K562 (cell line): Measurements from ENCODE around the gene ACKR2. TPM values are rescaled to one million over a fixed set of nuclear protein-coding genes. Genes with fewer than 3 reads are reported as not detected.

ENCODE experiments used
- ATAC-seq: fragments of 200-7000 bp; cut with Tn5 transposase; 3 replicates; pipeline ENCODE4 v1.9.1; 2020; ENCODE audit warnings: moderate library complexity
- BruUV-seq: library from RNA; stranded (reverse); fragments of 400-500 nt; replicated peaks from 2 replicates; lab custom pipeline; 2021; lab: Mats Ljungman, UMichigan
- CTCF ChIA-PET: fragments of 300-600 bp; formaldehyde crosslinking; extraction: SDS; loops from one replicate; lab custom pipeline; 2021; ENCODE audit warnings: low intra/inter-chr PET ratio; lab: Yijun Ruan, JAX
- POLR2A ChIA-PET: fragments of 300-600, 350-650 bp; sonication (Branson Sonifier 250); formaldehyde crosslinking; extraction: SDS; loops from one replicate; lab custom pipeline; 2021; ENCODE audit warnings: antibody characterized with exemption, inconsistent platforms; lab: Yijun Ruan, JAX
- DNase-seq, 4 experiments: peaks; one replicate each; pipeline versions ENCODE4 v3.0.0 to v3.0.0-alpha.2; 2011 to 2018; ENCODE audit warnings: low spot score in 3 of 4, mixed read lengths in 3 of 4; ENCODE audit errors: extremely low read depth in 1 of 4
- FAIRE-seq: peaks from 2 replicates; lab custom pipeline; 2011; peaks lifted over from hg19 to GRCh38; lab: Jason Lieb, UNC
- H2AFZ ChIP-seq: 2 replicates; pipeline ENCODE4 v1.6.0; 2011; ENCODE audit warnings: low read depth, low read length, control low read depth, inconsistent platforms
- H3K27ac ChIP-seq: fragments of 200-600 bp; 3 replicates; pipeline ENCODE4 v1.8.0; 2011; ENCODE audit warnings: low read depth, mild to moderate bottlenecking, control low read depth, inconsistent platforms, low read length, moderate library complexity, mixed read lengths; ENCODE audit errors: extremely low read depth
- H3K27me3 ChIP-seq, 2 experiments: fragments of 300-600 bp in 1 of 2; 2 replicates in 1 of 2; 3 replicates in 1 of 2; pipeline versions ENCODE4 v1.6.0 to v1.8.0; 2011; ENCODE audit warnings: inconsistent platforms in 2 of 2, low read length in 2 of 2, mild to moderate bottlenecking in 1 of 2, mixed read lengths in 1 of 2, moderate library complexity in 1 of 2; ENCODE audit not compliant: control insufficient read depth in 2 of 2, insufficient read depth in 2 of 2
- H3K36me3 ChIP-seq: fragments of 300-600 bp; 3 replicates; pipeline ENCODE4 v1.8.0; 2011; ENCODE audit warnings: mild to moderate bottlenecking, low read length, inconsistent platforms; ENCODE audit not compliant: control insufficient read depth, insufficient read depth
- H3K4me1 ChIP-seq, 2 experiments: fragments of 200-600 bp in 1 of 2; replicated peaks in 1 of 2; 2 replicates in 1 of 2; 3 replicates in 1 of 2; pipeline versions ENCODE4 v1.5.1 to v1.8.0; 2011; ENCODE audit warnings: inconsistent platforms in 2 of 2, low read length in 2 of 2, mild to moderate bottlenecking in 1 of 2, mixed read lengths in 1 of 2, moderate library complexity in 1 of 2; ENCODE audit not compliant: control insufficient read depth in 2 of 2, insufficient read depth in 2 of 2
- H3K4me2 ChIP-seq: 2 replicates; pipeline ENCODE4 v1.6.1; 2011; ENCODE audit warnings: low read length, control low read depth, inconsistent platforms, mixed read lengths; ENCODE audit not compliant: insufficient read depth
- H3K4me3 ChIP-seq: fragments of 200-600 bp; sonication (generic), shearing (Covaris generic); 2 replicates; pipeline ENCODE4 v1.5.1; 2016; ENCODE audit warnings: control low read depth, inconsistent platforms
- H3K79me2 ChIP-seq: fragments of 200-600 bp; 3 replicates; pipeline ENCODE4 v1.8.0; 2011; ENCODE audit warnings: low read length, inconsistent platforms; ENCODE audit not compliant: control insufficient read depth, insufficient read depth
- H3K9ac ChIP-seq, 2 experiments: 2 replicates each; pipeline versions ENCODE4 v1.6.0 to v1.6.1; 2011; ENCODE audit warnings: low read depth in 2 of 2, low read length in 2 of 2, control low read depth in 1 of 2, inconsistent platforms in 1 of 2, mild to moderate bottlenecking in 1 of 2, mixed read lengths in 1 of 2; ENCODE audit not compliant: insufficient read depth in 1 of 2
- H3K9me1 ChIP-seq: one replicate; pipeline ENCODE4 v1.6.0; 2011; ENCODE audit warnings: inconsistent platforms, mild to moderate bottlenecking, low read length, moderate library complexity; ENCODE audit not compliant: control insufficient read depth, insufficient read depth
- H3K9me3 ChIP-seq: replicated peaks from 2 replicates; pipeline ENCODE4 v1.5.1; 2011; ENCODE audit warnings: low read depth, low read length, inconsistent platforms; ENCODE audit not compliant: control insufficient read depth, insufficient read depth
- H4K20me1 ChIP-seq: replicated peaks from 2 replicates; pipeline ENCODE4 v1.6.1; 2011; ENCODE audit warnings: low read length, inconsistent platforms, mixed read lengths; ENCODE audit not compliant: control insufficient read depth, insufficient read depth
- MIER1 ChIP-seq: fragments of 450-650 bp; IDR thresholded peaks from 2 replicates; pipeline ENCODE4 v1.6.1; 2016; ENCODE audit warnings: antibody characterized with exemption, mild to moderate bottlenecking, low read depth
- NONO ChIP-seq, 2 experiments: fragments of 200-400 bp in 1 of 2; fragments of 450-650 bp in 1 of 2; formaldehyde crosslinking in 1 of 2; IDR thresholded peaks; 2 replicates each; pipeline ENCODE4 v1.6.1; 2017; ENCODE audit warnings: low read depth in 2 of 2, mild to moderate bottlenecking in 2 of 2, moderate library complexity in 2 of 2, low read length in 1 of 2
- USF1 ChIP-seq: sonication (generic); formaldehyde crosslinking; IDR thresholded peaks from 2 replicates; pipeline ENCODE4 v1.9.0; 2022; ENCODE audit warnings: mild to moderate bottlenecking, missing genetic modification reagents
- WGBS: fragments of 100-300 bp; shearing (Covaris generic); methylation state at CpG from one replicate; pipeline ENCODE4 v1.1.6; 2016; ENCODE audit warnings: low coverage, mixed read lengths; ENCODE audit not compliant: insufficient coverage; ENCODE audit errors: missing lambda C conversion rate; 5-methylcytosine and 5-hydroxymethylcytosine counted together
- in situ Hi-C: fragments of 300-500 bp; cut with MboI; formaldehyde crosslinking; loops from 4 replicates; pipeline ENCODE4 v1.15.0; 2018; ENCODE audit warnings: inconsistent platforms, mixed read lengths
- intact Hi-C: fragments of 100-400 bp; cut with micrococcal nuclease; formaldehyde crosslinking; loops from 2 replicates; pipeline ENCODE4 v1.14.2; 2022
- polyA plus RNA-seq, 8 experiments: library from polyadenylated mRNA; depleted of rRNA in 4 of 8; stranded (reverse) in 5 of 8; unstranded in 3 of 8; fragments of >200 nt; fragmentation: Nextera tagmentation in 2 of 8; fragmentation: Illumina TruSeq in 1 of 8; extraction: Ambion mirVana in 2 of 8; extraction: Trizol in 1 of 8; gene quantifications; 2 replicates each; pipeline versions ENCODE4 v1.2.1 to v1.2.3, GENCODE V29; 2011 to 2014; ENCODE audit warnings: inconsistent platforms in 1 of 8, missing spikeins in 1 of 8
- total RNA-seq, 7 experiments: library from RNA; depleted of rRNA in 6 of 7; stranded (reverse); fragments of >200 nt in 6 of 7; fragmentation: Illumina TruSeq in 2 of 7; extraction: Trizol in 2 of 7; gene quantifications; 2 replicates each; pipeline versions ENCODE4 v1.2.1 to v1.2.3, GENCODE V29; 2011 to 2021; ENCODE audit warnings: low replicate concordance in 1 of 7

ACKR2 gene
- total and polyA plus RNA-seq, 9 of the 15 experiments (the other 6 are each of a cell fraction or from before 2014, with no cell fraction given): 0.03 to 0.69 (median 0.25) TPM; not detected in 1

- intact Hi-C loops: no loop called here
- Histone ChIP-seq H2AFZ (no peak overlapping the region), H3K4me3 (no peak overlapping the region), H3K9me3 (no peaks in the 10 kb centered on the region)
- no peak for TF ChIP-seq MIER1
- no peak for TF ChIP-seq USF1 (CRISPR knock-in tag)
- TF ChIP-seq NONO (IDR thresholded peaks at IDR 0.05; ENCODE audit: low read depth in 2 of 2, low read length in 1 of 2): no peak
- TF ChIP-seq, all 486 proteins: peak for 0
- Histone ChIP-seq H3K36me3 (peaks cover 53% of the 10 kb centered on the region), H3K79me2 (peaks cover 57% of the 10 kb centered on the region), H3K4me1 (peaks cover 0 to 5% of the 10 kb centered on the region in 2 experiments; a peak in 2 of 5 replicates), H4K20me1 (no peaks in the 10 kb centered on the region), H3K27me3 (no peaks in the 10 kb centered on the region), H3K4me2 (no peak overlapping the region), H3K27ac (no peak overlapping the region), H3K9ac (no peak overlapping the region), H3K9me1 (no peaks in the 10 kb centered on the region)
- BruUV-seq: no TSS peak
- CTCF ChIA-PET: no interaction called here
- DNase-seq (no peak), ATAC-seq (no peak), FAIRE-seq (no peak)
- 71% methylated on average over 6 of the region's 6 CpGs for WGBS
- POLR2A ChIA-PET: interaction anchor here (0.6 to 1.1 kb wide), 2 partner anchors 9 to 16 kb away, joined by 3 read pairs; no protein-coding TSS in a partner anchor
- in situ Hi-C loops: no loop called here
Measured at GRCh38 chr3:42790714-42791229, 18.5 kb upstream of the ACKR2 start.
